Measurements from ENCODE around the gene WNT1. TPM values are rescaled to one million over a fixed set of nuclear protein-coding genes. Genes with fewer than 3 reads are reported as not detected.

The WNT1 gene
- total RNA-seq, 1 experiment from 2014 or later = not detected

- Histone ChIP-seq H3K9me3 (ENCODE audit: control insufficient read depth, low read depth, low read length) (no peaks in the 10 kb centered on the region), H3K27ac (ENCODE audit: insufficient read length, low read depth, low read length) (no peak overlapping the region), H3K79me1 (ENCODE audit: insufficient read depth, low read depth, low read length, poor library complexity, severe bottlenecking) (no peaks in the 10 kb centered on the region), H4K91ac (ENCODE audit: insufficient read length, low read depth, low read length) (no peak overlapping the region), H2AK5ac (ENCODE audit: insufficient read length, low read length) (no peak overlapping the region), H2BK15ac (ENCODE audit: low read depth, low read length) (no peak overlapping the region), H4K5ac (ENCODE audit: insufficient read length, low read depth, low read length) (no peak overlapping the region), H3K23me2 (ENCODE audit: insufficient read length, low read depth, low read length, poor library complexity, severe bottlenecking) (peaks cover 15% of the 10 kb centered on the region), H3K4me1 (ENCODE audit: insufficient read depth, low read length) (no peaks in the 10 kb centered on the region; the same call in 1 of the 2 replicates), H3K18ac (ENCODE audit: insufficient read length, low read depth, low read length) (no peak overlapping the region), H3K14ac (ENCODE audit: insufficient read depth, low read length) (no peak overlapping the region), H3K56ac (ENCODE audit: insufficient read length, low read depth, low read length) (no peak overlapping the region), H4K8ac (replicated peaks; ENCODE audit: insufficient read length, low read depth, low read length) (no peak overlapping the region), H2AFZ (ENCODE audit: low read length) (no peak overlapping the region), H2BK20ac (ENCODE audit: low read depth, low read length, poor library complexity, severe bottlenecking) (no peak overlapping the region), H3K23ac (ENCODE audit: insufficient read length, low read depth, low read length) (no peak overlapping the region), H3K4ac (ENCODE audit: low read depth, low read length) (no peak overlapping the region), H3K9ac (ENCODE audit: extremely low read depth, insufficient read length, low read length) (no peak overlapping the region), H3K79me2 (ENCODE audit: insufficient read depth, low read length) (no peaks in the 10 kb centered on the region), H2BK5ac (ENCODE audit: insufficient read length, low read length) (no peak overlapping the region), H2BK120ac (ENCODE audit: low read depth, low read length, poor library complexity, severe bottlenecking) (no peak overlapping the region), H3K27me3 (ENCODE audit: insufficient read depth, low read length) (peaks cover 95% of the 10 kb centered on the region), H3T11ph (ENCODE audit: low read length) (no peak overlapping the region), H2BK12ac (ENCODE audit: insufficient read length, low read depth, low read length) (no peak overlapping the region), H3K4me2 (ENCODE audit: insufficient read depth, insufficient read length, low read length) (peak overlapping the region; percentile 30), H4K20me1 (ENCODE audit: control insufficient read depth, insufficient read depth, insufficient read length) (no peaks in the 10 kb centered on the region)
- H3K36me3 Mint-ChIP-seq (ENCODE audit: insufficient read depth in 1 of 3, low read depth in 3 of 3) = no peaks in the 10 kb centered on the region; a peak in 1 of 7 replicates
- peaks cover 3 to 9% of the 10 kb centered on the region in 2 experiments; a peak in 4 of 5 replicates for H3K9me3 Mint-ChIP-seq
- H3K27me3 Mint-ChIP-seq (ENCODE audit: low read depth) = peaks cover 99% of the 10 kb centered on the region
- no CpG with 5 or more reads among the region's 46 CpGs for WGBS (ENCODE audit: extremely low coverage, insufficient read length, low lambda C conversion rate)
- H3K4me3 Mint-ChIP-seq = peak overlapping the region; percentile 49 to 75
- H3K4me1 Mint-ChIP-seq = peaks cover 25 to 44% of the 10 kb centered on the region in 2 experiments
- peak; percentile 88 for DNase-seq
- peak; percentile 59; the same call in 2 of the 3 replicates for TF ChIP-seq CTCF (conservative IDR thresholded peaks at IDR 0.05)
- H3K27ac Mint-ChIP-seq = no peak overlapping the region
Measured at GRCh38 chr12:48980389-48980952, 2.3 kb downstream of the WNT1 start.

Measured in H9 (cell line).